Esophagus muscularis mucosa (tissue), 4 donors: ENCODE measurements around the gene NXN. TPM values are rescaled to one million over a fixed set of nuclear protein-coding genes. Genes with fewer than 3 reads are reported as not detected.
A peak's percentile ranks its signal among the peaks of the same experiment; 100 is the strongest.

Source experiments
- DNase-seq: peaks from one replicate; pipeline ENCODE4 v3.0.0-alpha.2; 2017; ENCODE audit errors: extremely low spot score
- H3K27ac ChIP-seq, 4 donors: fragments of 200-600 bp; sonication (generic); replicated peaks in 1 of 4; 1 replicate in 3 of 4; 2 replicates in 1 of 4; pipeline ENCODE4 v1.5.1; 2016 to 2019; ENCODE audit warnings: mild to moderate bottlenecking in 1 of 4
- H3K27me3 ChIP-seq, 4 donors: fragments of 200-600 bp; sonication (generic); one replicate each; pipeline versions ENCODE4 v1.5.1 to v1.6.0; 2016 to 2019
- H3K36me3 ChIP-seq, 4 donors: fragments of 200-600 bp; sonication (generic); one replicate each; pipeline ENCODE4 v1.5.1; 2016 to 2019
- H3K4me1 ChIP-seq, 4 donors: fragments of 200-600 bp; sonication (generic); one replicate each; pipeline ENCODE4 v1.5.1; 2016 to 2019
- H3K4me3 ChIP-seq, 4 donors: fragments of 200-600 bp; sonication (generic); 1 replicate in 2 of 4; 2 replicates in 2 of 4; pipeline ENCODE4 v1.5.1; 2016 to 2019; ENCODE audit warnings: mild to moderate bottlenecking in 4 of 4, moderate library complexity in 1 of 4
- H3K9me3 ChIP-seq, 4 donors: fragments of 200-600 bp; sonication (generic); 1 replicate in 3 of 4; 2 replicates in 1 of 4; pipeline ENCODE4 v1.5.1; 2016 to 2019
- CTCF ChIP-seq, 3 experiments: fragments of 200-600 bp in 2 of 3; fragments of 450-650 bp in 1 of 3; sonication (generic) in 2 of 3; IDR thresholded peaks; one replicate each; pipeline ENCODE4 v1.5.1; 2017 to 2019; ENCODE audit warnings: antibody characterized with exemption in 3 of 3, mild to moderate bottlenecking in 2 of 3, moderate library complexity in 1 of 3
- EP300 ChIP-seq: sonication (generic); formaldehyde crosslinking; IDR thresholded peaks from one replicate; pipeline ENCODE4 v1.6.1; 2017; ENCODE audit warnings: antibody characterized with exemption
- POLR2A ChIP-seq: fragments of 450-650 bp; IDR thresholded peaks from one replicate; pipeline ENCODE4 v1.6.1; 2017; ENCODE audit warnings: antibody characterized with exemption, moderate library complexity, mild to moderate bottlenecking, low read depth
- POLR2AphosphoS5 ChIP-seq, 2 donors: sonication (generic); formaldehyde crosslinking; IDR thresholded peaks; one replicate each; pipeline ENCODE4 v1.6.1; 2017; ENCODE audit warnings: antibody characterized with exemption in 2 of 2
- WGBS: methylation state at CpG from one replicate; pipeline ENCODE4 v1.1.5; 2018; 5-methylcytosine and 5-hydroxymethylcytosine counted together
- intact Hi-C: fragments of 100-400 bp; cut with DNase I; formaldehyde crosslinking; loops from one replicate; pipeline ENCODE4 v1.15.1; 2023
- total RNA-seq, 4 donors: library from RNA; depleted of rRNA; stranded (reverse); fragments of >200 nt; gene quantifications; one replicate each; pipeline versions ENCODE4 v1.1.0 to v1.2.1, GENCODE V29; 2016

The NXN gene
- total RNA-seq, 4 donors from 2014 or later = 37.0 to 65.6 (median 49.8) TPM

GRCh38 chr17:826778-827177, 152.8 kb downstream of the NXN start:
- H3K4me1 ChIP-seq = peaks cover 0 to 5% (median 0%) of the 10 kb centered on the region in 4 donors
- H3K27ac ChIP-seq = no peak overlapping the region
- H3K4me3 ChIP-seq = no peak overlapping the region
- peaks cover 6 to 41% (median 25%) of the 10 kb centered on the region in 4 donors for H3K36me3 ChIP-seq
- 93% methylated on average over 21 of the region's 21 CpGs for WGBS
- H3K27me3 ChIP-seq = no peaks in the 10 kb centered on the region
- H3K9me3 ChIP-seq = no peaks in the 10 kb centered on the region
- no peak for TF ChIP-seq EP300
- no peak for TF ChIP-seq POLR2AphosphoS5 (IDR thresholded peaks at IDR 0.05)
- TF ChIP-seq CTCF (IDR thresholded peaks at IDR 0.05) = no peak
- no peak for TF ChIP-seq POLR2A
- intact Hi-C loops = no loop called here
- DNase-seq = no peak

- Histone ChIP-seq H3K27ac (no peak overlapping the region), H3K36me3 (peaks cover 6 to 44% (median 30%) of the 10 kb centered on the region in 4 donors), H3K4me1 (peaks cover 0 to 5% (median 0%) of the 10 kb centered on the region in 4 donors), H3K9me3 (no peaks in the 10 kb centered on the region), H3K27me3 (no peaks in the 10 kb centered on the region), H3K4me3 (no peak overlapping the region)
- intact Hi-C loops = no loop called here
- DNase-seq = no peak
- 84% methylated on average over 17 of the region's 17 CpGs for WGBS
- no peak for TF ChIP-seq POLR2AphosphoS5 (IDR thresholded peaks at IDR 0.05)
- no peak for TF ChIP-seq POLR2A
- no peak for TF ChIP-seq EP300
- TF ChIP-seq CTCF (IDR thresholded peaks at IDR 0.05) = no peak
Observed at GRCh38 chr17:825216-825615, 154.4 kb downstream of the NXN start.

- intact Hi-C loops = no loop called here
- WGBS = 62% methylated on average over 16 of the region's 16 CpGs
- H3K9me3 ChIP-seq = no peaks in the 10 kb centered on the region
- peaks cover 6 to 52% (median 37%) of the 10 kb centered on the region in 4 donors for H3K36me3 ChIP-seq
- no peak overlapping the region for H3K27ac ChIP-seq
- TF ChIP-seq EP300 = no peak
- no peak for TF ChIP-seq CTCF (IDR thresholded peaks at IDR 0.05)
- TF ChIP-seq POLR2A = no peak
- TF ChIP-seq POLR2AphosphoS5 (IDR thresholded peaks at IDR 0.05) = peak in 1 of 2 donors; percentile 10
- peaks cover 0 to 5% (median 0%) of the 10 kb centered on the region in 4 donors for H3K4me1 ChIP-seq
- H3K4me3 ChIP-seq = no peak overlapping the region
- no peak for DNase-seq
- no peaks in the 10 kb centered on the region for H3K27me3 ChIP-seq
Observed at GRCh38 chr17:824378-824777, 155.2 kb downstream of the NXN start.

- Histone ChIP-seq H3K27me3 (no peaks in the 10 kb centered on the region), H3K27ac (no peak overlapping the region), H3K4me3 (no peak overlapping the region), H3K4me1 (peaks cover 0 to 5% (median 0%) of the 10 kb centered on the region in 4 donors), H3K9me3 (no peaks in the 10 kb centered on the region), H3K36me3 (peaks cover 12 to 61% (median 46%) of the 10 kb centered on the region in 4 donors)
- intact Hi-C loops = no loop called here
- WGBS = 92% methylated on average over 9 of the region's 9 CpGs
- no peak for DNase-seq
- TF ChIP-seq CTCF (IDR thresholded peaks at IDR 0.05) (no peak), POLR2A (no peak), POLR2AphosphoS5 (IDR thresholded peaks at IDR 0.05) (no peak), EP300 (no peak)
Observed at GRCh38 chr17:823501-823902, 156.1 kb downstream of the NXN start.

- H3K4me1 ChIP-seq = no peaks in the 10 kb centered on the region
- no peak overlapping the region for H3K27ac ChIP-seq
- H3K4me3 ChIP-seq = no peak overlapping the region
- WGBS = 90% methylated on average over 19 of the region's 19 CpGs
- H3K27me3 ChIP-seq = no peaks in the 10 kb centered on the region
- H3K9me3 ChIP-seq = no peaks in the 10 kb centered on the region
- intact Hi-C loops = no loop called here
- DNase-seq = no peak
- TF ChIP-seq POLR2AphosphoS5 (IDR thresholded peaks at IDR 0.05) (no peak), EP300 (no peak), POLR2A (no peak), CTCF (IDR thresholded peaks at IDR 0.05) (no peak)
- H3K36me3 ChIP-seq = peaks cover 5 to 82% (median 72%) of the 10 kb centered on the region in 4 donors
Observed at GRCh38 chr17:819251-819650, 160.3 kb downstream of the NXN start.
